HepG2 (cell line): ENCODE data around the gene ELAC1. TPM values are rescaled to one million over a fixed set of nuclear protein-coding genes. Genes with fewer than 3 reads are reported as not detected.

Experiments
- ARID3A ChIP-seq: IDR thresholded peaks from 2 replicates; pipeline ENCODE4 v1.6.1; 2012; ENCODE audit warnings: low read depth, low read length, improper control_type of control experiment
- CEBPG ChIP-seq: IDR thresholded peaks from 2 replicates; pipeline ENCODE4 v1.6.1; 2016
- DMAP1 ChIP-seq: IDR thresholded peaks from 2 replicates; pipeline ENCODE4 v1.6.1; 2016
- EP300 ChIP-seq, 3 experiments: sonication (generic) in 1 of 3; formaldehyde crosslinking in 1 of 3; IDR thresholded peaks; 2 replicates each; pipeline versions ENCODE4 v1.5.1 to v1.6.1; 2011 to 2020; ENCODE audit warnings: low read depth in 2 of 3, low read length in 2 of 3, borderline replicate concordance in 1 of 3, improper control_type of control experiment in 1 of 3, mild to moderate bottlenecking in 1 of 3, missing genetic modification reagents in 1 of 3, moderate library complexity in 1 of 3
- FOSL2 ChIP-seq: sonication (generic); formaldehyde crosslinking; IDR thresholded peaks from 2 replicates; pipeline ENCODE4 v1.4.0; 2020; ENCODE audit warnings: missing genetic modification reagents
- GATAD1 ChIP-seq: IDR thresholded peaks from 2 replicates; pipeline ENCODE4 v1.6.1; 2016; ENCODE audit warnings: missing genetic modification reagents, missing compliant biosample characterization
- HES4 ChIP-seq: sonication (generic); formaldehyde crosslinking; IDR thresholded peaks from 2 replicates; pipeline ENCODE4 v1.9.0; 2021; ENCODE audit warnings: mild to moderate bottlenecking, missing genetic modification reagents, borderline replicate concordance
- HHEX ChIP-seq: IDR thresholded peaks from 2 replicates; pipeline ENCODE4 v1.6.1; 2016; ENCODE audit warnings: control low read depth
- HMG20A ChIP-seq: IDR thresholded peaks from 2 replicates; pipeline ENCODE4 v1.6.1; 2016; ENCODE audit warnings: borderline replicate concordance
- KAT2B ChIP-seq: fragments of 150-350 bp; IDR thresholded peaks from 2 replicates; pipeline ENCODE4 v1.6.1; 2014; ENCODE audit warnings: low read depth, low read length, borderline replicate concordance
- KLF13 ChIP-seq: sonication (generic); formaldehyde crosslinking; IDR thresholded peaks from 2 replicates; pipeline ENCODE4 v1.4.0; 2020; ENCODE audit warnings: mild to moderate bottlenecking, missing genetic modification reagents
- YEATS2 ChIP-seq: sonication (generic); formaldehyde crosslinking; IDR thresholded peaks from 2 replicates; pipeline ENCODE4 v1.4.0; 2020; ENCODE audit warnings: missing genetic modification reagents, borderline replicate concordance
- ZNF20 ChIP-seq: sonication (generic); formaldehyde crosslinking; IDR thresholded peaks from 2 replicates; pipeline ENCODE4 v1.4.0; 2020; ENCODE audit warnings: mild to moderate bottlenecking, moderate library complexity, missing genetic modification reagents
- ZNF234 ChIP-seq: sonication (generic); formaldehyde crosslinking; conservative IDR thresholded peaks from 2 replicates; pipeline ENCODE4 v1.5.1; 2020; ENCODE audit warnings: mild to moderate bottlenecking, missing genetic modification reagents
- ZNF672 ChIP-seq: sonication (generic); formaldehyde crosslinking; IDR thresholded peaks from 2 replicates; pipeline ENCODE4 v1.8.1; 2022; ENCODE audit warnings: missing genetic modification reagents
- ZNF724P ChIP-seq: sonication (generic); formaldehyde crosslinking; IDR thresholded peaks from 2 replicates; pipeline ENCODE4 v1.8.0; 2022; ENCODE audit warnings: missing genetic modification reagents, borderline replicate concordance
- polyA plus RNA-seq, 8 experiments: library from polyadenylated mRNA; depleted of rRNA in 3 of 8; stranded (reverse) in 7 of 8; unstranded in 1 of 8; fragments of >200 nt; fragmentation: Illumina TruSeq in 4 of 8; extraction: Trizol in 4 of 8; gene quantifications; 2 replicates each; pipeline versions ENCODE4 v1.2.1 to v1.2.3, GENCODE V29; 2011 to 2016; ENCODE audit warnings: low read depth in 4 of 8, missing spikeins in 1 of 8, mixed read lengths in 1 of 8; ENCODE audit not compliant: insufficient read depth in 1 of 8
- total RNA-seq, 5 experiments: library from RNA; depleted of rRNA; stranded (reverse); fragments of >200 nt; fragmentation: Illumina TruSeq; extraction: Trizol; gene quantifications; 2 replicates each; pipeline ENCODE4 v1.2.3, GENCODE V29; 2016; ENCODE audit warnings: low read depth in 1 of 5
- TF ChIP-seq, protein P1 (sequence below): sonication (generic); formaldehyde crosslinking; IDR thresholded peaks from 2 replicates; pipeline ENCODE4 v1.8.1; 2023; ENCODE audit warnings: mild to moderate bottlenecking, inconsistent platforms, moderate library complexity, missing genetic modification reagents, borderline replicate concordance
- TF ChIP-seq, protein P2 (sequence below): sonication (generic); formaldehyde crosslinking; IDR thresholded peaks from 2 replicates; pipeline ENCODE4 v1.5.0; 2020; ENCODE audit warnings: missing genetic modification reagents
- TF ChIP-seq, protein P3 (sequence below): sonication (generic); formaldehyde crosslinking; IDR thresholded peaks from 2 replicates; pipeline ENCODE4 v1.4.0; 2020; ENCODE audit warnings: mild to moderate bottlenecking, missing genetic modification reagents, borderline replicate concordance
- TF ChIP-seq, protein P4 (sequence below): sonication (generic); formaldehyde crosslinking; conservative IDR thresholded peaks from 2 replicates; pipeline ENCODE4 v1.4.0; 2020; ENCODE audit warnings: mild to moderate bottlenecking, missing genetic modification reagents, moderate library complexity

ELAC1 gene
- total and polyA plus RNA-seq, 2 of the 13 experiments (the other 11 are each of a cell fraction or from before 2014, with no cell fraction given): 1.9 to 3.6 TPM

DNA sequence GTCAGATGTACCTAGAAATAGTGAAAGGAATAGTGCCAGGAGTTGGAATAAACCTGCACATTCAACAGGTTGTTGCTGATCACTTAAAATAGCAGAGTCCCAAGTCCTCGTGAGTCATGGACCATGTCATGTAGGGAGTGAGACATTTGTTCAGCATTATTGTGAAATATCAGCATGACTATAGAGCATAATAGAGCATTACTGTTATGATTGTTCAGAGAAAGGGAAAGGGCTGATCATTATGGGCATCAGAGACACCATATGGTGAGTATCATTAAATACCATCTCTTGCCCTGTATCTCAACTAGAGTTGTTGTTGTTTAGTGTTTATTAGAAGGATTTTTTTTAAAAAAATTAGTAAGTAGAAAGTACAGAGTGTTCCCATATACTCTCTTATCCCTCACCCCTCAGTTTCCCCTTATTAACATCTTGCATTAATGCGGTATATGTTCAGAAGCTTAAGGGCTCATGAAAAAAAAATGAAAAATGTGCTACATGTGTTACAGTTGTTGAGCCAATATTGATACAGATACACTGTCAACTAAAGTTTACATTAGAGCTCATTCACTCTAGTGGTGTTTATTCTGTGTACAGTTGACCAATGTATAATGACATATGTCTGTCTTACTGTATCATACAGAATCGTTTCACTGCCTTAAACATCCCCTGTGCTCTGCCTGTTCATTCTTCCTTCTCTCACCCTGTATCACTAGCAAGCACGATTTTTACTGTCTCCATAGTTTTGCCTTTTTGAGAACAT lies 5.7 kb downstream of the ELAC1 start (continued):
- no peak for TF ChIP-seq ZNF724P
- peak; percentile 98 for TF ChIP-seq FOSL2 (CRISPR knock-in tag)
- 0 out of 2 replicates have a peak, but pooled peaks have one; percentile 24 for TF ChIP-seq GATAD1 (CRISPR knock-in tag)
- TF ChIP-seq DMAP1: no peak
- TF ChIP-seq, protein P1, sequence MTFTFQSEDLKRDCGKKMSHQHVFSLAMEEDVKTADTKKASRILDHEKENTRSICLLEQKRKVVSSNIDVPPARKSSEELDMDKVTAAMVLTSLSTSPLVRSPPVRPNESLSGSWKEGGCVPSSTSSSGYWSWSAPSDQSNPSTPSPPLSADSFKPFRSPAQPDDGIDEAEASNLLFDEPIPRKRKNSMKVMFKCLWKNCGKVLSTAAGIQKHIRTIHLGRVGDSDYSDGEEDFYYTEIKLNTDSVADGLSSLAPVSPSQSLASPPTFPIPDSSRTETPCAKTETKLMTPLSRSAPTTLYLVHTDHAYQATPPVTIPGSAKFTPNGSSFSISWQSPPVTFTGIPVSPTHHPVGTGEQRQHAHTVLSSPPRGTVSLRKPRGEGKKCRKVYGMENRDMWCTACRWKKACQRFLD: no peak
- peak; percentile 47; the same call in 1 of the 2 replicates for TF ChIP-seq ARID3A
- no peak for TF ChIP-seq ZNF234 (CRISPR knock-in tag)
- TF ChIP-seq KLF13 (CRISPR knock-in tag): no peak
- TF ChIP-seq ZNF672 (CRISPR knock-in tag): no peak
- TF ChIP-seq HMG20A (CRISPR knock-in tag): peak; percentile 80
- TF ChIP-seq, protein P2, sequence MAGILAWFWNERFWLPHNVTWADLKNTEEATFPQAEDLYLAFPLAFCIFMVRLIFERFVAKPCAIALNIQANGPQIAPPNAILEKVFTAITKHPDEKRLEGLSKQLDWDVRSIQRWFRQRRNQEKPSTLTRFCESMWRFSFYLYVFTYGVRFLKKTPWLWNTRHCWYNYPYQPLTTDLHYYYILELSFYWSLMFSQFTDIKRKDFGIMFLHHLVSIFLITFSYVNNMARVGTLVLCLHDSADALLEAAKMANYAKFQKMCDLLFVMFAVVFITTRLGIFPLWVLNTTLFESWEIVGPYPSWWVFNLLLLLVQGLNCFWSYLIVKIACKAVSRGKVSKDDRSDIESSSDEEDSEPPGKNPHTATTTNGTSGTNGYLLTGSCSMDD (CRISPR knock-in tag): no peak
- TF ChIP-seq KAT2B: no peak
- peak; percentile 80 for TF ChIP-seq HHEX (CRISPR knock-in tag)
- no peak for TF ChIP-seq ZNF20 (CRISPR knock-in tag)
- TF ChIP-seq CEBPG (CRISPR knock-in tag): peak; percentile 95
- TF ChIP-seq, protein P3, sequence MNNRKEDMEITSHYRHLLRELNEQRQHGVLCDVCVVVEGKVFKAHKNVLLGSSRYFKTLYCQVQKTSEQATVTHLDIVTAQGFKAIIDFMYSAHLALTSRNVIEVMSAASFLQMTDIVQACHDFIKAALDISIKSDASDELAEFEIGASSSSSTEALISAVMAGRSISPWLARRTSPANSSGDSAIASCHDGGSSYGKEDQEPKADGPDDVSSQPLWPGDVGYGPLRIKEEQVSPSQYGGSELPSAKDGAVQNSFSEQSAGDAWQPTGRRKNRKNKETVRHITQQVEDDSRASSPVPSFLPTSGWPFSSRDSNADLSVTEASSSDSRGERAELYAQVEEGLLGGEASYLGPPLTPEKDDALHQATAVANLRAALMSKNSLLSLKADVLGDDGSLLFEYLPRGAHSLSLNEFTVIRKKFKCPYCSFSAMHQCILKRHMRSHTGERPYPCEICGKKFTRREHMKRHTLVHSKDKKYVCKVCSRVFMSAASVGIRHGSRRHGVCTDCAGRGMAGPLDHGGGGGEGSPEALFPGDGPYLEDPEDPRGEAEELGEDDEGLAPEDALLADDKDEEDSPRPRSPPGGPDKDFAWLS (CRISPR knock-in tag): no peak
- TF ChIP-seq HES4 (CRISPR knock-in tag): no peak
- TF ChIP-seq, protein P4, sequence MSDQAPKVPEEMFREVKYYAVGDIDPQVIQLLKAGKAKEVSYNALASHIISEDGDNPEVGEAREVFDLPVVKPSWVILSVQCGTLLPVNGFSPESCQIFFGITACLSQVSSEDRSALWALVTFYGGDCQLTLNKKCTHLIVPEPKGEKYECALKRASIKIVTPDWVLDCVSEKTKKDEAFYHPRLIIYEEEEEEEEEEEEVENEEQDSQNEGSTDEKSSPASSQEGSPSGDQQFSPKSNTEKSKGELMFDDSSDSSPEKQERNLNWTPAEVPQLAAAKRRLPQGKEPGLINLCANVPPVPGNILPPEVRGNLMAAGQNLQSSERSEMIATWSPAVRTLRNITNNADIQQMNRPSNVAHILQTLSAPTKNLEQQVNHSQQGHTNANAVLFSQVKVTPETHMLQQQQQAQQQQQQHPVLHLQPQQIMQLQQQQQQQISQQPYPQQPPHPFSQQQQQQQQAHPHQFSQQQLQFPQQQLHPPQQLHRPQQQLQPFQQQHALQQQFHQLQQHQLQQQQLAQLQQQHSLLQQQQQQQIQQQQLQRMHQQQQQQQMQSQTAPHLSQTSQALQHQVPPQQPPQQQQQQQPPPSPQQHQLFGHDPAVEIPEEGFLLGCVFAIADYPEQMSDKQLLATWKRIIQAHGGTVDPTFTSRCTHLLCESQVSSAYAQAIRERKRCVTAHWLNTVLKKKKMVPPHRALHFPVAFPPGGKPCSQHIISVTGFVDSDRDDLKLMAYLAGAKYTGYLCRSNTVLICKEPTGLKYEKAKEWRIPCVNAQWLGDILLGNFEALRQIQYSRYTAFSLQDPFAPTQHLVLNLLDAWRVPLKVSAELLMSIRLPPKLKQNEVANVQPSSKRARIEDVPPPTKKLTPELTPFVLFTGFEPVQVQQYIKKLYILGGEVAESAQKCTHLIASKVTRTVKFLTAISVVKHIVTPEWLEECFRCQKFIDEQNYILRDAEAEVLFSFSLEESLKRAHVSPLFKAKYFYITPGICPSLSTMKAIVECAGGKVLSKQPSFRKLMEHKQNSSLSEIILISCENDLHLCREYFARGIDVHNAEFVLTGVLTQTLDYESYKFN (CRISPR knock-in tag): peak; percentile 34; the same call in 1 of the 2 replicates
- TF ChIP-seq YEATS2 (CRISPR knock-in tag): no peak; the same call in 1 of the 2 replicates
- TF ChIP-seq EP300 (IDR thresholded peaks at IDR 0.05; ENCODE audit: low read depth in 2 of 2, low read length in 2 of 2): peak; percentile 59 to 81; a peak in 2 of 4 replicates
- 0 out of 2 replicates have a peak, but pooled peaks have one; percentile 35 for TF ChIP-seq EP300 (CRISPR knock-in tag; IDR thresholded peaks at IDR 0.05; ENCODE audit: borderline replicate concordance)
